ENCODE results near the gene RPRD1B. TPM values are rescaled to one million over a fixed set of nuclear protein-coding genes. Genes with fewer than 3 reads are reported as not detected.

Gene RPRD1B
- total and polyA plus RNA-seq, 2 experiments from 2014 or later = 7.3 to 24.3 TPM

DNA sequence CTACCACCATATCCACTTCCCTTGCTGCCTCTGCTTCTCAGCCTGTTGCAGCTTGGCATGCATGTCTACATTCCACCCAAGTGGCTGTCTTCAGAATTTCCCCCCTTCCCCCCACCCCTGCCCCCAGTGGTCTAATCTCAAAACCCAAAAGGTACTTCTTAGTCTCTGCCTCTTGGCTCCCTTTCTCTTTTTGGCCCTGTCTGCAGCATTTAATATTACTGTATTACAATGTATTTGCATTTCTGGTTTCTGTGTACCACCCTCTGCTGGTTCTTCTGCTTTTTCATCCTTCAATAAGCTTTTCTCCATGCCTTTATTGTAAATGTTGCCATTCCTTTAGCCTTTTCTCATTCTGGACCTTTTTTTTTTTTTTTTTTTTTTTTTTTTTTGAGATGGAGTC lies 43.0 kb downstream of the RPRD1B start:
- Histone ChIP-seq H3K4me1 (ENCODE audit: insufficient read depth) (no peaks in the 10 kb centered on the region), H3K4me2 (no peak overlapping the region), H3K27me3 (ENCODE audit: insufficient read depth) (no peaks in the 10 kb centered on the region), H3F3A (replicated peaks; ENCODE audit: low read depth) (no peaks in the 10 kb centered on the region), H3K79me2 (replicated peaks; ENCODE audit: insufficient read depth) (peaks cover 50% of the 10 kb centered on the region), H3K4me3 (no peak overlapping the region), H3K9me2 (ENCODE audit: insufficient read depth) (no peaks in the 10 kb centered on the region), H3K27ac (ENCODE audit: low read depth) (no peak overlapping the region), H2AFZ (no peak overlapping the region), H4K20me1 (replicated peaks; ENCODE audit: insufficient read depth) (peaks cover 27% of the 10 kb centered on the region), H3K36me3 (ENCODE audit: insufficient read depth) (0 out of 2 replicates have a peak, but pooled peaks cover 3% of the 10 kb centered on the region)
- no peak for DNase-seq (ENCODE audit: low spot score)
- TF ChIP-seq STAT1 (IDR thresholded peaks at IDR 0.05; ENCODE audit: unreplicated experiment) (no peak), EZH2phosphoT487 (IDR thresholded peaks at IDR 0.05; ENCODE audit: unreplicated experiment) (no peak), CTCF (conservative IDR thresholded peaks at IDR 0.05; ENCODE audit: low read depth in 2 of 2) (no peak), POLR2AphosphoS5 (IDR thresholded peaks at IDR 0.05; ENCODE audit: low read depth) (no peak), ZNF331 (CRISPR knock-in tag; IDR thresholded peaks at IDR 0.05; ENCODE audit: low read depth) (no peak), NANOG (IDR thresholded peaks at IDR 0.05; ENCODE audit: borderline replicate concordance) (no peak), EZH2 (IDR thresholded peaks at IDR 0.05; ENCODE audit: low read depth, unreplicated experiment) (no peak), JUNB (IDR thresholded peaks at IDR 0.05; ENCODE audit: unreplicated experiment) (no peak), ZNF462 (CRISPR knock-in tag; IDR thresholded peaks at IDR 0.05) (no peak), ZNF114 (CRISPR knock-in tag; IDR thresholded peaks at IDR 0.05) (no peak), CREB1 (CRISPR knock-in tag; IDR thresholded peaks at IDR 0.05; ENCODE audit: low read depth) (no peak)
- TF ChIP-seq, protein P1, sequence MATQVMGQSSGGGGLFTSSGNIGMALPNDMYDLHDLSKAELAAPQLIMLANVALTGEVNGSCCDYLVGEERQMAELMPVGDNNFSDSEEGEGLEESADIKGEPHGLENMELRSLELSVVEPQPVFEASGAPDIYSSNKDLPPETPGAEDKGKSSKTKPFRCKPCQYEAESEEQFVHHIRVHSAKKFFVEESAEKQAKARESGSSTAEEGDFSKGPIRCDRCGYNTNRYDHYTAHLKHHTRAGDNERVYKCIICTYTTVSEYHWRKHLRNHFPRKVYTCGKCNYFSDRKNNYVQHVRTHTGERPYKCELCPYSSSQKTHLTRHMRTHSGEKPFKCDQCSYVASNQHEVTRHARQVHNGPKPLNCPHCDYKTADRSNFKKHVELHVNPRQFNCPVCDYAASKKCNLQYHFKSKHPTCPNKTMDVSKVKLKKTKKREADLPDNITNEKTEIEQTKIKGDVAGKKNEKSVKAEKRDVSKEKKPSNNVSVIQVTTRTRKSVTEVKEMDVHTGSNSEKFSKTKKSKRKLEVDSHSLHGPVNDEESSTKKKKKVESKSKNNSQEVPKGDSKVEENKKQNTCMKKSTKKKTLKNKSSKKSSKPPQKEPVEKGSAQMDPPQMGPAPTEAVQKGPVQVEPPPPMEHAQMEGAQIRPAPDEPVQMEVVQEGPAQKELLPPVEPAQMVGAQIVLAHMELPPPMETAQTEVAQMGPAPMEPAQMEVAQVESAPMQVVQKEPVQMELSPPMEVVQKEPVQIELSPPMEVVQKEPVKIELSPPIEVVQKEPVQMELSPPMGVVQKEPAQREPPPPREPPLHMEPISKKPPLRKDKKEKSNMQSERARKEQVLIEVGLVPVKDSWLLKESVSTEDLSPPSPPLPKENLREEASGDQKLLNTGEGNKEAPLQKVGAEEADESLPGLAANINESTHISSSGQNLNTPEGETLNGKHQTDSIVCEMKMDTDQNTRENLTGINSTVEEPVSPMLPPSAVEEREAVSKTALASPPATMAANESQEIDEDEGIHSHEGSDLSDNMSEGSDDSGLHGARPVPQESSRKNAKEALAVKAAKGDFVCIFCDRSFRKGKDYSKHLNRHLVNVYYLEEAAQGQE (IDR thresholded peaks at IDR 0.05; ENCODE audit: unreplicated experiment) = no peak
- TF ChIP-seq, protein P2, sequence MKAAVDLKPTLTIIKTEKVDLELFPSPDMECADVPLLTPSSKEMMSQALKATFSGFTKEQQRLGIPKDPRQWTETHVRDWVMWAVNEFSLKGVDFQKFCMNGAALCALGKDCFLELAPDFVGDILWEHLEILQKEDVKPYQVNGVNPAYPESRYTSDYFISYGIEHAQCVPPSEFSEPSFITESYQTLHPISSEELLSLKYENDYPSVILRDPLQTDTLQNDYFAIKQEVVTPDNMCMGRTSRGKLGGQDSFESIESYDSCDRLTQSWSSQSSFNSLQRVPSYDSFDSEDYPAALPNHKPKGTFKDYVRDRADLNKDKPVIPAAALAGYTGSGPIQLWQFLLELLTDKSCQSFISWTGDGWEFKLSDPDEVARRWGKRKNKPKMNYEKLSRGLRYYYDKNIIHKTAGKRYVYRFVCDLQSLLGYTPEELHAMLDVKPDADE (IDR thresholded peaks at IDR 0.05) = no peak
- Mint-ChIP-seq H3K9me3 (no peaks in the 10 kb centered on the region), H3K27ac (no peak overlapping the region), H3K4me3 (no peak overlapping the region), H3K27me3 (ENCODE audit: insufficient read depth, low read depth, poor library complexity) (peaks cover 2% of the 10 kb centered on the region), H3K36me3 (ENCODE audit: low read depth) (peaks cover 46% of the 10 kb centered on the region), H3K4me1 (peaks cover 12% of the 10 kb centered on the region)
- no peak for ATAC-seq
